NCI-H748 treated with DMSO at 0.1 percent for 48 hours (cell line): ENCODE data around the gene PHF21A.
"Not testable (repeated sequence)": the region's sequence is repeated elsewhere in the genome, so short reads cannot be mapped to it uniquely, and the experiment has no call there.

Source experiments
- DNase-seq: peaks from one replicate; lab custom pipeline; 2025; lab: John Stamatoyannopoulos, UW

PHF21A gene

DNA sequence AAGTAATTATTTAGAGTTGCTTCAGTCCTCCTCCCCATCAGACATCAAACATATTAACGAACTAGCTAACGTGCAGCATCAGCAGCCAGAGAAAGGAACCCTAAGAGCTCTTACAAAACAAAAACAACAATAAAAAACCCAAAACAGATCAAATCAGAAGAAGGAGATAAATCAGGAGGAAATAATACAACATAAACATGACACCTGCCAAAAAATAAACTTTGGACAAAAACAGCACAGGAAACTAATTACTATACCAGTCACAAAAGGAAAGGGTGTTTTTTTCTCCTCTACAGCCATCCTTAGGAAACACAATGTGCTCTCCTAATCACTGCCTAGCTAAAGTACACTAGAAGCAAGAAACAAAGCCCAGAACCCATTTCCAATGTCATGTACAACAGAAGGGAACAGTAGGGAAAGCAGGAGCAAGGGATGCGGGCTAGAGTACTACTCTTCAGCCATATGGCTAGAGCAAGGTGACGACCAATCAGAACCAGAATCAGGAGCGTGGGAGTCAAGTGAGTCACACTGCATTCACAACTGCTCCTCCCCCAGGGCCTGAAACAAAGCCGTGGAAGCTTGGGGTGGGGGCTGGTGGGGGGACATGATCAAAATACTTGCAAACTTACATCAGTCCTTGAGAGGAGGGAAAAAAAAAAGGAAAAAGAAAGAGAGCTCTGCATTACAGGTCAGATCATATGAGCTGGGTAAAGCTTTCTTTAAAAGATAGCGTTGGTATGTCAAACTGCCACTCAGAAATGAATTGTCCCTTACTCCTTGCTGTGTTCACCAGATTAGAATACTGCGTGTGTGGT is 138.4 kb downstream of the PHF21A start:
- no peak for DNase-seq

- DNase-seq: not testable (repeated sequence)
These were observed 139.4 kb downstream of the PHF21A start for GRCh38 chr11:45981826-45982225.

GRCh38 chr11:45974806-45975205 is 146.4 kb downstream of the PHF21A start:
- DNase-seq: no peak

GRCh38 chr11:45973601-45974000 is 147.7 kb downstream of the PHF21A start:
- DNase-seq: no peak

GRCh38 chr11:45968901-45969300 is 152.4 kb downstream of the PHF21A start:
- no peak for DNase-seq

GRCh38 chr11:45967506-45967905 is 153.7 kb downstream of the PHF21A start:
- no peak for DNase-seq

DNA sequence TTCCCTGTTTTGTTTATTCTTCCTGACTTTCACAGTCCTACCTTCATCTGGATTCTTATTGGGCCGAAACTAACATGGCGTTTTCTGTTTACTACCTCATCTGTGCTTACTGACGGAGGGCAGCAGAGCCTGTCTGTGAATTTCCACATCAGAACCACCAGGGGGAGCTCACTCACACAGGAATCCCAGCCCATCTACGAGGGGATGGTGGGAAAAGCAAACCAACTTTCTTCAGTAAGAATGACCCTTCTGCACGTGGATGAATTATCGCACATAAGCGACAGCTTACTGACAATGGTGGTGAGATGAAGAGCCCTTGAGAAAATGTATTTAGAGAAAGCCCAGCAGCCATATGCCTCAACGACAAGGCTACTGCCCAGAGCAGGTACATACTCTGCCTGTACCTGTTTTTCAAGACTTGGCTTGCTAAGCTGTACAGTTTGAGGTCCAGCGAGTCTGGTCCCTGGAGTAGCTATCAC is 156.3 kb downstream of the PHF21A start:
- peak; percentile 71 for DNase-seq

GRCh38 chr11:45961751-45962240 is 159.5 kb downstream of the PHF21A start:
- DNase-seq: no peak

DNA sequence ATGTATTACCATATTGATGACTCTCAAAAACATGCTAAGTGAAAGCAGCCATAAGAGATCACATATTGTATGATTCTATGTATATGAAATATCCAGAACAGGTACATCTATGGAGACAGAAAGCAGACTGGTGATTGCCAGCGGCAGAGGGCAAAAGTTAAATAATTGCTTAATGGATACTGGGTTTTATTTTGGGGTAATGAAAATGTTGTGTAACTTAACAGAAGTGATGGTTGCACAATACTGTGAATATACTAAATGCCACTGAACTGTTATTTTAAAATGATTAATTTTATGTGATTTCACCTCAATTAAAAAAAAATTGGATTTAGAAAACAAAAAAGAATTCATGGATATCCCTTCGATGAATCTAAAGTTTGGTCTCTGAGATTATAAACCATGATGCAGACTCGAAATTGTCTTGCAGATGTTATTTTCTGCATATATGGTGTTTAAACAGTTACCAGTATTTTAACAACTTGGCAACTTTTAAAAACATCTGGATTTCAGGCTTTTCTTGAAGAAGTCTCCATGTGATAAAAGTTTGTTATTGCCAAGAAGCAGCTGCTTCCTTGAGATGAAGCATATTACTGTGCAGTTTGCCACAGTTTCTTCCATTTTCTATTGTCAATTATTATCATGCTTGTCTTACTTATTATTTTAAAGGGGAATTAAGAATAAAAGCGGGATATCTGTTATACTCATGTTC is 160.7 kb downstream of the PHF21A start:
- DNase-seq: no peak

- DNase-seq: no peak
These were observed 161.4 kb downstream of the PHF21A start for GRCh38 chr11:45959851-45960250.

DNA sequence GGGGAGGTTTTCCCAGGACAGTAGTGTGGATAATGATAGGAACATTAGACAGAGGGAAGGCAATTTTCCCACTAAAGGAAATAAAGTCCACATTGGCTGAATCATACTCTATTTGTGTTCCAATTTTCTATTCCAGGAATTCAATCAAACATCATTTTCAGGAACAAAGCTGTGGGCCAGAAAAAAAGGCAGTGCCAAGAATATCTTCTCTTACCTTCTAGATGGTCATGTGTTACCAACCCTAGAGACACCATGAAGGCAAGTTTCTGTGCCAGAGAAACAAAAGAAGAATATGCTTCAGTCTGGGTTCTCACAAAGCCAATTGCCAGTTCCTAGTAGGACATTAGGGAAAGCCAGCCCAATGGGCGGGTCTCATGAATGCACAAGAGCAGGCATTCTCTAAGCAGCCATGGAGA is 171.3 kb downstream of the PHF21A start:
- no peak for DNase-seq

- no peak for DNase-seq
These were observed 172.9 kb downstream of the PHF21A start for GRCh38 chr11:45948356-45948755.

- no peak for DNase-seq
These were observed 173.4 kb downstream of the PHF21A start for GRCh38 chr11:45947885-45948284.

GRCh38 chr11:45945397-45945999 is 175.8 kb downstream of the PHF21A start:
- DNase-seq: no peak

DNA sequence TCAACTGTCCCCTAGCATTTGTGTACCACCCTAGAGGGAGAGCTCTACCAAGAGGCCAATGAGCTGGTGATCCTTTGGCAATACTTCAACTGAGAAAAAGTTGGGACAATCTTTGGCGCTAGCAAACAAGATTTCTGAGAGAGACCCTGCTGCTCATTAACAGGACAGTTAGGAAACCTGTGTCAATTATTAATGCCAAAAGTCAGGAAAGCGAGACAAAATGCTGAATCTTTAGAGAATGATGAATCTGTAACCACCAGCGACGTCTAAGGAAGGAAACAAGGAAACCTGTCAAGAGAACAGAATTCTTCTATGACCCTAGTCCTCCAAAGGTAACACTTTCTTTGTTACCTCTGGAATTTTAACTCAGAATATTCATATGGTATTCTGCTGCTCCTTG is 178.9 kb downstream of the PHF21A start:
- DNase-seq: no peak

- DNase-seq: no peak
These were observed 180.0 kb downstream of the PHF21A start for GRCh38 chr11:45941285-45941684.

- DNase-seq: no peak
These were observed 181.4 kb downstream of the PHF21A start for GRCh38 chr11:45939836-45940235.

- DNase-seq: no peak
These were observed 183.3 kb downstream of the PHF21A start for GRCh38 chr11:45937916-45938315.

DNA sequence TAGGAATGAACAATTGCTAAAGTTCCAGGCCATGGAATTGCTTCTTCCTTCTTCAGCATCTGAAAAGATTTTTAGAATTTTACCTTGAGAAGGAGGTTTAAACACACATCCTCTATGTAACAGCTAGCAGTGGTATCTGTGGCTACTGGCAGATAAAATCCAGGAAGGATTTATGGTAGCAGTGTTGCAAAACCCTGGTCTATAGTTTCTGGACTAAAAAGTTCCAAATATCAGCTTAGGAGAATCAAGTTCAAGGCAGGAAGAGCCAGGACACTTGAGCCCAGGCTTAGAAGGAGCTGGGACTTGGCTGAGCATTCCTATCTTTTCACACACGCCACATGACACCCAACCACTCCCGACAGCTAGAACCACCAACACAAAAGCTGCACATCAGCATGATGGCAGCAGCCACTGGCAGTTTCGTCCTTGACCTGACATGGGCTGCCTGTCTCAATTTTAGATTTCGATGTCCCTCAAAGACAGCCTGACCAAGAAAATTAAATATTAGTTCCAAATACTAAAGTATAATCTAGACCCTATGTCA is 184.7 kb downstream of the PHF21A start:
- DNase-seq: no peak

- DNase-seq: no peak
These were observed 185.7 kb downstream of the PHF21A start for GRCh38 chr11:45935349-45936064.

GRCh38 chr11:45934580-45935318 is 186.5 kb downstream of the PHF21A start:
- no peak for DNase-seq
